GM19397 (cell line): Measurements from ENCODE around the gene BCAR3.
A peak's percentile ranks its signal among the peaks of the same experiment; 100 is the strongest.
"Not testable (repeated sequence)": the region's sequence is repeated elsewhere in the genome, so short reads cannot be mapped to it uniquely, and the experiment has no call there.

ENCODE experiments used
- ATAC-seq: cut with Tn5 transposase; IDR thresholded peaks from one replicate; pipeline ENCODE4 v1.9.1; 2021; ENCODE audit warnings: mild to moderate bottlenecking, moderate library complexity; ENCODE audit not compliant: unreplicated experiment

BCAR3 gene

DNA sequence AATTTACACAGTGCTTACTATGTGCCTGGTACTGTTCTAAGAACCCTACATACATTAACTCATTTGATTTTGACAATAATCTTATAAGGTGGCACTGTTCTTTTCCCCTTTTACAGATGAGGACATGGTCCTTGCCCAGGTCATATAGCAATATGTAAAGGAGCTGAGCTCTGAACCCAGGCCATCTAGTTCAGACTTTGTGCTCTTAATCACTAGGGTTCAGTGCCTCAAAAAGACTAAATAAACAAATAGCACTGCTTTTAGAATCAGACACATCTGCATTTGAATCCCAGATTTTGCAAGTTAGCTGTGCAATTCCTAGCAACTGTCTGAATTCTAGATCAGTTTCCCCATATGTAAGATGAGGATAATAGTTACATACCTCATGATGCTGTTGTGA, 8.7 kb upstream of the BCAR3 start:
- ATAC-seq: no peak

GRCh38 chr1:93689521-93690223, 8.0 kb upstream of the BCAR3 start:
- no peak for ATAC-seq

DNA sequence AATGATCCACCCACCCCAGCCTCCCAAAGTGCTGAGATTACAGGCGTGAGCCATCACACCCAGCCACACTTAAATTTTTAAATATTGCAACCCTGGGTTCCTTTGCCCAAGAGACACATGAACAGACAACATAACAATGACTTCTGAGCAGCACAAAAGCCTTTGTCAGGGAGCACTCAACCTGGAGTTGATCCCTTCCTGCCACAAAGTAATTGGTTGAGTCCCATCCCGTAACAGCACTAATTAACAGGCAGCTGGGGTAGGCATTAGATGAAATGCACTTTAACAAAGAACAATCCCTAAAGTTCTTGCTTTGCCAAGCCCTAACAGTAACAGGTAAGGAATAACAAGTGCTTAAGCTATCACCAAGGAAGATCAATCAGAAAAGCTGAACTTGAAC, 5.9 kb upstream of the BCAR3 start:
- ATAC-seq: no peak

DNA sequence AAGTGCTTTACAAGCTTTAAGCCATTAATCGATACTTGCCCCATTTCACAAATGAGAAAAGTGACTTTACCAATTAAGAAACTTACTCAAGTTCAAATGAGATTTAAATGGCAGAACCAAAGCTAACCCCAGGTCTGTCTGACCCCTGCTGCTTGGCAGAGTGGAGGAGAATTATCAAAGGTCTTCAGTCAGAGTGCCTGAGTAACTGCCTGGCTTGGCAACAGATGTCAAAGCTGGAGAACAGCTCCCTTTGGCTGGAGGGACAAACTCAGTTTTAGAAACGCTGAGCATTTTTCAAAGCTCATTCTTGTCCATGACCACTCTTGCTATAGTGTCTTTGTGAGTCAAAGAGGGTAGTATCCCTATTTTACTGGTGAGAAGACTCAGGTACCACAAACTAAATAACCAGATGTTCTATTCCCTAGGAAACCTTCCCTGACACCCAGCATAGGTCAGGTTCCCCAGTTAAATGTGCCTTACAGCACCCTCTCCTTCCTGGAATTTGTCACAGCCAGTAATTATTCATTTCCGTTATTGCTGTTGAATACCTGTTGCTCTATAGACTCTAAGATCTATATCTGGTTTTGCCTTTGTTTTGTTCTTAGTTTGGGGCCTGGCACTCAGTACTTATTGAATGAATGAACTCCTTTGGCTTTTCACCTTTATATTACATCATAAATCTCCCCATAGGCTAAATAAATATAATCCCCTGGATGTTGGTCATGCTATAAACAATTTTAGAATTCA, 5.0 kb upstream of the BCAR3 start:
- ATAC-seq: no peak

DNA sequence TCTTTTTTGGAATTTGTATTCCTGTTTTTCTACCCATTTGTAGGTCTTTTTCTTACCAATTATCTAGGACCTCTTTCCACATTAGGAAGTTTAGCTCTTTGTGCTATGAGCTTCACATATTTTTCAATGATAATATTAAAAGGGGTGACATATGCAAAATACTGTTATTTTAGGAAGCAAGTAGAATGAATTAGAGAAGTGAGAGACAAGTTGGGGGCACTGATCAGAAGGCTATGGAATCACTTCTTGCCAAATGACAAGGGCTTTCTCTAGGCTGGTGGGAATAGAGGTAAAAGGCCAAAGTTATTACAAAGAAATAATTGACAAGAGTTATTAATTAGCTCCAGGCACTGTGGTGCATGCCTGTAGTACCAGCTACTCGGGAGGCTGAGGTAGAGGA, 4.3 kb upstream of the BCAR3 start:
- ATAC-seq: no peak

DNA sequence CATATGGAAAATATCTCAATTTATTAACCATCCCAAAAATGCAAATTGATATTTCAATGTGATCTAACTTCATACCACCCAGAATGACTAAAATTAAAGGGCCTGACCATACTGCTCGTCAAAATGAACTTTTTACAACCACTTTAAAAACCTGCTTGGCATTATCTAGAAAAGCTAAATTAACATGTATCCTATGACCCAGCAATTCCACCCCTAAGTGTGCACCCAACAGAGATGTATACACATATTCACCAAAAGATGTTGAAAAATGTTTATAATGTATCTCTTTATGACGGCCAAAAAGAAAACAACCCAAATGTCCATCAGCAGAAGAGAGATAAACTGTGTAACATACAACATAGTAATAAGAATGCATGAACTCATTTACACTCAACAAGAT, 1.6 kb upstream of the BCAR3 start:
- ATAC-seq: no peak

- ATAC-seq: peak; percentile 2
Observed at GRCh38 chr1:93681989-93682412, 364 bp upstream of the BCAR3 start.

- ATAC-seq: peak; percentile 56
Observed at GRCh38 chr1:93680420-93681100, 1.1 kb downstream of the BCAR3 start.

DNA sequence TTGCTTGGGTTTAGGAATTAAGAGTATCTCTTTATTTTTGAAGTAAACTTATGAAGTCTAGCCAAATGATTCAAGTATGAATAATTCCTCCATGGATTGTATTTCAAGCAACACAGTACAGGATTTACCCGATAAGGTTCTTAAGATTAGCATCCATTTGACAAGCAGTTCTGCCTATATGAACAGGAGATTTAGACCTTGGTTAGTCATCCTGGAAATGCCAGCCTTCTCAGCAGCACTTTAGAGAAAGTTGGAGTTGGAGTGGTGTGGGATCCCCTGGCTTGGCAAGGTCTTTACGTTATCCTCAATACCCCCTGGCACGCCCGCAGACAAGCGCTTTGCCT, 1.6 kb downstream of the BCAR3 start:
- no peak for ATAC-seq

GRCh38 chr1:93679546-93679945, 2.1 kb downstream of the BCAR3 start:
- ATAC-seq: no peak

- ATAC-seq: no peak
Observed at GRCh38 chr1:93678946-93679480, 2.6 kb downstream of the BCAR3 start.

GRCh38 chr1:93678491-93678890, 3.1 kb downstream of the BCAR3 start:
- no peak for ATAC-seq

GRCh38 chr1:93677729-93678128, 3.9 kb downstream of the BCAR3 start:
- ATAC-seq: no peak

DNA sequence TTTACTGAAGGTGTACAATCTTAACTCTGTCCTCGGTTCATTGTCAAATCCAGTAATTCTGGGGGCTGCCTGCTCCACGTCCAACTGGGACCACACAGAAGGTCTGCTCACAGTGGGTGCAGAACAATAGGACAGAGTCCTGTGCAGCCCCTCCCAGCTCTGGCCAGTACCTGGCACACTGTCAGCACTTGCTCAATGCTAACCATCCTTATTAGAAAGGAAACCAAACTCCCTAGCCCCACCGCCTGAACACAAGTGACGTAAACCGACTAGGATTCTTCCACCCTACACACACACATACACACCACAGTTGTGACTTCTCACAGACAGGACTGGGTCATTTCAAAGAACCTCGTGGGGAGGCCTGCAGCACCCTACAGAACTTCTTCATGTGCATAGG, 5.2 kb downstream of the BCAR3 start:
- ATAC-seq: no peak

DNA sequence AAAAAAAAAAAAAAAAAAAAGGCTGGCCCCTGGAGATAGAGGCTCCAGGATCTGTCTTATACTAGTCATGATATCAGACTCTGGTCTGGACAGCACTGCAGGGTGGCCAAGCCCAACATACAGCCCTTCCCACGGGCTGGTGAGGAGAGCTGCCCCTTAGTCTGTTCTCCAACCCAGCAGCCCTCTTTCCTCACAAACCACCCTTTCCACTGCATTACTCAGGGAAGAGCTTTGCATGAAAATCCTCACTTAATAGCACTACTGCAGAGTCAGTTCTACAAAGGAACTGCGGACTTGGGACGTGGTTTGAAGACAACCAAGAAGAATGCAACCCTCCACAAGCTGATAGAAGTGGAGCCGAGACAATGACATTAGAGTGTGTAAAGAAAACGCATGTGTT, 5.7 kb downstream of the BCAR3 start:
- no peak for ATAC-seq

DNA sequence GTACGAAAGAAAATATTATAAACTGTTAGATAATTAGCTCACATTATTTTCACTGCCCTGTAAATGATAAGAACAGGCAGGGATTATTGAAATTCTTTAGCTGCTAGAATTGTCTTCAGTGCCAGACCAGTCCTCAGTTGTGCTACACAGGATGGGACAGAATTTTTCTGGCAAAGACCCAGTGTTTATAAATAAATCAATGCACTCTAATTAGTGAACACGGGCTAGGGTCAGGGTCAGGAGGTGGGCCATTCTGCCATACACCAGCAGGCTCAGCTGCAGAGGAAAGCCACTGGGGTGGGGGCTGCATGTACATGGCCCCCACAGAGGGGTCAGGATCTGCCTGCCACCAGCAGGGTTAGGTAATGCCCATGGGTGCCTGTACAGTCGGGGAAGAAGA, 6.4 kb downstream of the BCAR3 start:
- ATAC-seq: no peak

DNA sequence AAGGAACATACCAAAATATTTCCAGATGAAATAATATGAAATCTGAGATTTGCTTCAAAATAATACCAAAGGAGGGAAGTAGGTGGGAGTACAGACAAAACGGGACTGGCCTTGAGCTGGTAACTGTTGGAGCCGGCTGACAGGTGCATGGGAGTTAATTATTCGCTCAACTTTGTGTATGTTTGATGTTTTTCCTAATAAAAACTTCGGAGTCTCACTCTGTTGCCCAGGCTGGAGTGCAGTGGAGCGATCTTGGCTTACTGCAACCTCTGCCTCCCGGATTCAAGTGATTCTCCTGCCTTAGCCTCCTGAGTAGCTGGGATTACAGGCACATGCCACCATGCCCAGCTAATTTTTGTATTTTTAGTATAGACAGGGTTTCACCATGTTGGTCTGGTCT, 7.6 kb downstream of the BCAR3 start:
- ATAC-seq: not testable (repeated sequence)

- ATAC-seq: no peak
Observed at GRCh38 chr1:93673163-93673829, 8.3 kb downstream of the BCAR3 start.

- ATAC-seq: no peak
Observed at GRCh38 chr1:93672477-93673162, 9.0 kb downstream of the BCAR3 start.

DNA sequence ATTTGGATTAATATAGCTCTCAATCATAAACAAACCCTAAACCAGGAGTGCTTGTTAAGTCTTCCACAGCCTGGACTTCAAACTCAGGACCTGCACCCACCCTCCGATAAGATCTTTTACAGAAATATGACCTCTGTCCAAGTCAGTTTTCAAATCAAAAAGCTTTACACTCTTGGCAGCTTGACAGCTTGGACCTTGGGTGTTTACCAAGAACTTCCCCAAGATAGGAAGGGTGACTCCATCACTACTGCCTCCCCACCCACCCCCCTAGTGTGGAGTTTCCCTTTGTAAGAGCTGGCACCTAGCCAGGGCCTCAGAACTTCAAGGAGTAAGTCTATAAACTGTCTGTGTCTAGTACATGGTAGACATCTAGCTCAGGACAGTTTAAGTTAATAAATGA, 9.6 kb downstream of the BCAR3 start:
- no peak for ATAC-seq
